ENCODE results near the gene MPST.
"Not testable (repeated sequence)": the region's sequence is repeated elsewhere in the genome, so short reads cannot be mapped to it uniquely, and the experiment has no call there.

Gene MPST

GRCh38 chr22:37019309-37020191 lies at the start of gene MPST, which contains the start of gene TST:
Gene MPST (plus strand): TSS chr22:37019742. CDS start chr22:37019837, 95 bp downstream.
Gene TST (minus strand): TSS chr22:37019447. CDS start chr22:37018732, 715 bp downstream.
- no peak for FAIRE-seq
- peak; percentile 34 for DNase-seq (ENCODE audit: low spot score)

GRCh38 chr22:36971341-36972125 lies 48.0 kb upstream of the MPST start:
- DNase-seq (ENCODE audit: low spot score) = no peak
- no peak for FAIRE-seq

- no peak for FAIRE-seq
- DNase-seq (ENCODE audit: low spot score) = no peak
These were observed 42.9 kb upstream of the MPST start for GRCh38 chr22:36976606-36977005.

- DNase-seq (ENCODE audit: low spot score) (no peak), FAIRE-seq (no peak)
These were observed 42.1 kb upstream of the MPST start for GRCh38 chr22:36977401-36977861.

- DNase-seq (ENCODE audit: low spot score) (peak; percentile 63), FAIRE-seq (peak; percentile 70)
These were observed 41.4 kb upstream of the MPST start for GRCh38 chr22:36977947-36978660.

GRCh38 chr22:36979016-36979910 lies 40.3 kb upstream of the MPST start:
- no peak for DNase-seq (ENCODE audit: low spot score)
- FAIRE-seq = no peak

- FAIRE-seq (no peak), DNase-seq (ENCODE audit: low spot score) (no peak)
These were observed 38.2 kb upstream of the MPST start for GRCh38 chr22:36981247-36981775.

GRCh38 chr22:36982136-36982535 lies 37.4 kb upstream of the MPST start:
- DNase-seq (ENCODE audit: low spot score) (no peak), FAIRE-seq (no peak)

- DNase-seq (ENCODE audit: low spot score) (no peak), FAIRE-seq (no peak)
These were observed 34.2 kb upstream of the MPST start for GRCh38 chr22:36985211-36985889.

- DNase-seq (ENCODE audit: low spot score) = peak; percentile 36
- FAIRE-seq = no peak
These were observed 33.2 kb upstream of the MPST start for GRCh38 chr22:36986242-36986821.

GRCh38 chr22:36988075-36988832 lies 31.3 kb upstream of the MPST start:
- no peak for FAIRE-seq
- no peak for DNase-seq (ENCODE audit: low spot score)

GRCh38 chr22:36989012-36989411 lies 30.5 kb upstream of the MPST start:
- not testable (repeated sequence) for FAIRE-seq

GRCh38 chr22:36990457-36990856 lies 29.1 kb upstream of the MPST start:
- FAIRE-seq (no peak), DNase-seq (ENCODE audit: low spot score) (no peak)

More at GRCh38 chr22:36989012-36989411, 30.5 kb upstream of the MPST start:
- not testable (repeated sequence) for DNase-seq (ENCODE audit: low spot score)

- DNase-seq (ENCODE audit: low spot score) (no peak), FAIRE-seq (no peak)
These were observed 28.3 kb upstream of the MPST start for GRCh38 chr22:36991206-36991605.

GRCh38 chr22:36997746-36998145 lies 21.8 kb upstream of the MPST start:
- DNase-seq (ENCODE audit: low spot score) (no peak), FAIRE-seq (no peak)

GRCh38 chr22:36998620-36999351 lies 20.8 kb upstream of the MPST start:
- no peak for FAIRE-seq
- DNase-seq (ENCODE audit: low spot score) = peak; percentile 8

GRCh38 chr22:36999463-36999862 lies 20.1 kb upstream of the MPST start:
- DNase-seq (ENCODE audit: low spot score) (no peak), FAIRE-seq (no peak)
